ENCODE measurements around the gene ZNF134.

The ZNF134 gene

DNA sequence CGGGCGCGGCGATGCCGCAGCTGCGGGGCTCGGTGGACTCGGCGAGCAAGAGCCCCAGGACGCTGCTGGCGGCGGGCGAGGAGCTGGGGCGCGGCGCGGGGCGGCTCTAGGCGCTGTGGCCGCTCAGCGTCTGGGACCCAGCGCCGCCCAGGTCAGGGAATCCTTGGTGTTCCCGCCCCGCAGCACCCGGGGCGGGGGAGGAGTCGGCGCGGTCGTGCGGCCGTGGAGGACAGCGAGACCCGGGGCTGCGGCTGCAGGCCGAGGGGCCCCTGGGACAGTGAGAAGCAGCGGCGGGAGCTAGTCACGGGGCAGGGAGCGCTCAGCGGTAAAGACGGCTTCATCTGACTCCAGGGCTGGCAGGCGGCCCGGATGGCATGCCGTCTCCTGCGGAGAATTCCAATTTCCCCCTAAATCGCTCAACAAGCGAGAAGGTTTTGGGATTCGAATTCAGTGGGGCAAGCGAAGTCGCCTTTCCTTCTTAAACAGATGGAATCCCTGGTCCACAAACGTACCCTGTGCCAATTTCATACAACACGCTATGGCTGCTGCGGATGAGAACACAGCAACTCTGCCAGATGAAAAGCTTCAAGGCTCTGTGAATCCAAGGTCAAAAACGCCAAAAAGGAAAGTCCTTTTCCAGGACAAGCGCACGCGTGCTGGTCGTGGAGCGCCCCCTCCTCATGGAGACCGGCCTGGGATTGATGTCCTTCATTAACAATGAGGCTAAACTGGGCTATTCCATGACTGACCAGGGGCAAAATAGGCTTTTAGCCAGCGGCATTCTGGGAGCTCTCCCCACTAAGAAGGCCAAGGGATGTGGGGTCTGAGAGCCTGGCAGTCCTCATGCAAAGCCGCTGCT lies 50.5 kb downstream of the ZNF134 start:
- DNase-seq (ENCODE audit: low spot score) = no peak
- H3K27me3 ChIP-seq (ENCODE audit: insufficient read depth, poor library complexity, severe bottlenecking) = no peaks in the 10 kb centered on the region
- H3K27ac ChIP-seq (ENCODE audit: poor library complexity, severe bottlenecking) = no peak overlapping the region
- no peaks in the 10 kb centered on the region for H3K4me1 ChIP-seq (ENCODE audit: insufficient read depth, poor library complexity, severe bottlenecking)
- TF ChIP-seq CTCF (IDR thresholded peaks at IDR 0.05; ENCODE audit: poor library complexity, severe bottlenecking) = no peak
- H3K36me3 ChIP-seq (ENCODE audit: low read depth) = no peaks in the 10 kb centered on the region
- H3K9me3 ChIP-seq (ENCODE audit: severe bottlenecking) = no peaks in the 10 kb centered on the region
- peak; percentile 87 for ATAC-seq (ENCODE audit: low read depth)
- peak overlapping the region; percentile 34 for H3K4me3 ChIP-seq (ENCODE audit: severe bottlenecking)

DNA sequence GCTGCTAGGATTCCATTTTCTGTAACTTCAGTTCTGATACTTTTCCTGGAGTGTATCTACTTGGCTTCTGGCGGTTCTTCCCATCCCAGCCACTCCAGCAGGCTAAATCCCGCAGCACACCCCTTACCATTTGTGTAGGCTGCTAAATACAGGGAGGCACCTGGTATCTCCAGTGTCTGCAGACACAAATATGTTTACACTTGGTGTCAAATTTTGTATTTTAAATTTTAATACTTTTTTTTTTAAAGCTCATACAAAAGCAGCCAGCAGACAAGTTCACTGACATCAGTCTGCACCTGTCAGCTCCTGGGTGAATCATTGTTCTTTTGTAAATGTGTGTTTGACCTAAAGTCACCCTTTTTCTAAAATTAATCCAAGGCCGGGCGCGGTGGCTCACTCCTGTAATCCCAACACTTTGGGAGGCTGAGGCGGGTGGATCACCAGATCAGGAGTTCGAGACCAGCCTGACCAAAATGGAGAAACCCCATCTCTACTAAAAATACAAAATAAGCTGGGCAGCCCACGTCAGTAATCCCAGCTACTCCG lies 51.3 kb downstream of the ZNF134 start:
- H3K4me3 ChIP-seq (ENCODE audit: severe bottlenecking) = no peak overlapping the region
- TF ChIP-seq CTCF (IDR thresholded peaks at IDR 0.05; ENCODE audit: poor library complexity, severe bottlenecking) = no peak
- ATAC-seq (ENCODE audit: low read depth) (no peak), DNase-seq (ENCODE audit: low spot score) (no peak)
- no peaks in the 10 kb centered on the region for H3K9me3 ChIP-seq (ENCODE audit: severe bottlenecking)
- no peak overlapping the region for H3K27ac ChIP-seq (ENCODE audit: poor library complexity, severe bottlenecking)
- no peaks in the 10 kb centered on the region for H3K27me3 ChIP-seq (ENCODE audit: insufficient read depth, poor library complexity, severe bottlenecking)
- no peaks in the 10 kb centered on the region for H3K4me1 ChIP-seq (ENCODE audit: insufficient read depth, poor library complexity, severe bottlenecking)
- no peaks in the 10 kb centered on the region for H3K36me3 ChIP-seq (ENCODE audit: low read depth)

DNA sequence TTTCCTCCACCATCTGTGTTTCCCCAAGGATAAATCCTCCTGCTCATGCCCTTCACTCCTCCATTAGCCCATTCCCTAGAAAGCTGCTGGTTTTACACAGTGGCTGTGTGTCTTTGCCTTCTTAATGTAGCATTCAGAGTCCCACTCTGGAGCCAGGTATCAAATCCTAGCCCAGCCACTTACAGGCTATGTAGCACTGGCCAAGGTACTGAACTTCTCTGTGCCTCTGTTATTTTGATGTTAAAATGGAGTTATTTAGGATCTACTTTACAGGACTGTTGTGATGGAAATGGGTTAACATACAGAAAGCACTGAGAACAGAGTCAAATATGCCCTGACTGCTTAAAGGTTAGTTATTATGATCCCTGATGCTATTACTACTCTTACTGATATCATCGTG lies 53.2 kb downstream of the ZNF134 start:
- DNase-seq (ENCODE audit: low spot score) (no peak), ATAC-seq (ENCODE audit: low read depth) (no peak)
- H3K27me3 ChIP-seq (ENCODE audit: insufficient read depth, poor library complexity, severe bottlenecking) = no peaks in the 10 kb centered on the region
- H3K9me3 ChIP-seq (ENCODE audit: severe bottlenecking) = no peaks in the 10 kb centered on the region
- no peak for TF ChIP-seq CTCF (IDR thresholded peaks at IDR 0.05; ENCODE audit: poor library complexity, severe bottlenecking)
- H3K27ac ChIP-seq (ENCODE audit: poor library complexity, severe bottlenecking) = no peak overlapping the region
- no peaks in the 10 kb centered on the region for H3K36me3 ChIP-seq (ENCODE audit: low read depth)
- no peaks in the 10 kb centered on the region for H3K4me1 ChIP-seq (ENCODE audit: insufficient read depth, poor library complexity, severe bottlenecking)
- H3K4me3 ChIP-seq (ENCODE audit: severe bottlenecking) = no peak overlapping the region

DNA sequence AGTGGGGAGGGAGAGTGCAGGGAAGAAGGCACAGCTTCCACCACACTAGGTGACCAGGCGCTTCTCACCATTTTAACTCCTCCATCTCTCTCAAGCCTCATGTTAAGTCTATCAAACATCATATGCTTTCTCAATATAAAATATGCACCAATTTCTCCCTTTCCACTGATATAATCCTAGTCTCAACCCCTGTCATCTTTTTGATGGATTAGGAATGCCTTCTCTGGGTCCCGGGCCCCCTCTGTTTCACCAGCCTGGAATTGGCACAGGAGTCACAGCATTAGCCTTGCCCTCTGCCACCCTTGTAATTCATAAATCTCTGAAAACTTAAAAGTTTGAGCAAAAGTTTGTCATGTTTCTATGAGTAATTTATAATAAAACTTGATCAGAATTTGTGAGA lies 54.6 kb downstream of the ZNF134 start, which contains the start of gene ZSCAN4:
Gene ZSCAN4, plus strand, starts transcription at position 301 of the 400 bp plus-strand sequence. CDS start 7,211 bp downstream, outside the sequence.
- H3K27me3 ChIP-seq (ENCODE audit: insufficient read depth, poor library complexity, severe bottlenecking) = no peaks in the 10 kb centered on the region
- no peak within 1 kb of the TSS for H3K27ac ChIP-seq (ENCODE audit: poor library complexity, severe bottlenecking)
- TF ChIP-seq CTCF (IDR thresholded peaks at IDR 0.05; ENCODE audit: poor library complexity, severe bottlenecking) = no peak
- no peak for ATAC-seq (ENCODE audit: low read depth)
- H3K36me3 ChIP-seq (ENCODE audit: low read depth) = no peaks in the 10 kb centered on the region
- DNase-seq (ENCODE audit: low spot score) = no peak
- H3K4me3 ChIP-seq (ENCODE audit: severe bottlenecking) = no peak within 1 kb of the TSS
- no peaks in the 10 kb centered on the region for H3K9me3 ChIP-seq (ENCODE audit: severe bottlenecking)
- no peaks in the 10 kb centered on the region for H3K4me1 ChIP-seq (ENCODE audit: insufficient read depth, poor library complexity, severe bottlenecking)

Measured in RWPE2 (cell line).